Osteoblast (primary cell): ENCODE results near the gene KIAA0408. TPM values are rescaled to one million over a fixed set of nuclear protein-coding genes. Genes with fewer than 3 reads are reported as not detected.

Experiments used
- DNase-seq: peaks from one replicate; pipeline ENCODE4 v3.0.0; 2011; ENCODE audit warnings: low spot score, mixed read lengths; ENCODE audit not compliant: insufficient read length; ENCODE audit errors: missing footprints
- H2AFZ ChIP-seq: 2 replicates; pipeline ENCODE4 v1.6.0; 2011; ENCODE audit warnings: mild to moderate bottlenecking, low read length
- H3K27ac ChIP-seq: 2 replicates; pipeline ENCODE4 v1.5.1; 2011; ENCODE audit warnings: mild to moderate bottlenecking, low read depth, low read length, moderate library complexity
- H3K27me3 ChIP-seq: 2 replicates; pipeline ENCODE4 v1.6.0; 2012; ENCODE audit warnings: mild to moderate bottlenecking, control low read depth, inconsistent platforms, low read length, moderate library complexity; ENCODE audit not compliant: insufficient read depth
- H3K36me3 ChIP-seq: 2 replicates; pipeline ENCODE4 v1.5.1; 2011; ENCODE audit warnings: mild to moderate bottlenecking, low read length, control low read depth, moderate library complexity; ENCODE audit not compliant: insufficient read depth
- H3K4me1 ChIP-seq: 2 replicates; pipeline ENCODE4 v1.5.1; 2011; ENCODE audit warnings: mild to moderate bottlenecking, low read length, control low read depth, moderate library complexity; ENCODE audit not compliant: insufficient read depth
- H3K4me2 ChIP-seq: 2 replicates; pipeline ENCODE4 v1.6.0; 2011; ENCODE audit warnings: mild to moderate bottlenecking, low read length; ENCODE audit not compliant: insufficient read depth
- H3K4me3 ChIP-seq: fragments of 200-600 bp; sonication (generic); 3 replicates; pipeline ENCODE4 v1.5.1; 2012; ENCODE audit warnings: mild to moderate bottlenecking, low read length, inconsistent platforms; ENCODE audit not compliant: insufficient read depth
- H3K79me2 ChIP-seq: 2 replicates; pipeline ENCODE4 v1.6.0; 2012; ENCODE audit warnings: mild to moderate bottlenecking, low read length, control low read depth, inconsistent platforms; ENCODE audit not compliant: insufficient read depth
- H3K9me3 ChIP-seq: 2 replicates; pipeline ENCODE4 v1.5.1; 2011; ENCODE audit warnings: low read depth, low read length, control low read depth
- H4K20me1 ChIP-seq: 2 replicates; pipeline ENCODE4 v1.6.0; 2012; ENCODE audit warnings: mild to moderate bottlenecking, low read length, control low read depth; ENCODE audit not compliant: insufficient read depth
- CTCF ChIP-seq: IDR thresholded peaks from 2 replicates; pipeline ENCODE4 v1.5.1; 2011; ENCODE audit warnings: mild to moderate bottlenecking, low read depth, low read length, moderate library complexity; ENCODE audit errors: extremely low read depth
- total RNA-seq: library from RNA; depleted of rRNA; stranded (reverse); fragments of >200 nt; gene quantifications from 2 replicates; pipeline ENCODE4 v1.2.3, GENCODE V29; 2012

The KIAA0408 gene
- total RNA-seq, 1 donor, result 2.5 TPM

GRCh38 chr6:127496471-127496870 is 37.3 kb upstream of the KIAA0408 start:
- Histone ChIP-seq H2AFZ (no peak overlapping the region), H3K79me2 (no peaks in the 10 kb centered on the region), H3K27ac (no peak overlapping the region), H3K4me2 (no peak overlapping the region), H4K20me1 (no peaks in the 10 kb centered on the region), H3K4me1 (no peaks in the 10 kb centered on the region), H3K4me3 (no peak overlapping the region), H3K9me3 (no peaks in the 10 kb centered on the region), H3K36me3 (no peaks in the 10 kb centered on the region), H3K27me3 (no peaks in the 10 kb centered on the region)
- DNase-seq, result no peak
- TF ChIP-seq CTCF, result peak; percentile 20

- no peak for TF ChIP-seq CTCF
Measured at GRCh38 chr6:127494240-127494767, 35.1 kb upstream of the KIAA0408 start.

GRCh38 chr6:127489248-127489647 is 30.1 kb upstream of the KIAA0408 start:
- no peak for DNase-seq
- no peak overlapping the region for H3K27ac ChIP-seq
- no peaks in the 10 kb centered on the region for H3K9me3 ChIP-seq
- no peaks in the 10 kb centered on the region for H3K36me3 ChIP-seq
- no peak overlapping the region for H2AFZ ChIP-seq
- H3K4me1 ChIP-seq, result peaks cover 12% of the 10 kb centered on the region
- no peak for TF ChIP-seq CTCF
- no peaks in the 10 kb centered on the region for H3K79me2 ChIP-seq
- H4K20me1 ChIP-seq, result no peaks in the 10 kb centered on the region
- H3K4me3 ChIP-seq, result no peak overlapping the region
- no peak overlapping the region for H3K4me2 ChIP-seq
- no peaks in the 10 kb centered on the region for H3K27me3 ChIP-seq

More at GRCh38 chr6:127494240-127494767, 35.1 kb upstream of the KIAA0408 start:
- H4K20me1 ChIP-seq, result no peaks in the 10 kb centered on the region
- H3K27ac ChIP-seq, result no peak overlapping the region
- no peak for DNase-seq
- no peaks in the 10 kb centered on the region for H3K27me3 ChIP-seq
- H3K4me1 ChIP-seq, result no peaks in the 10 kb centered on the region
- H3K9me3 ChIP-seq, result no peaks in the 10 kb centered on the region
- no peak overlapping the region for H3K4me3 ChIP-seq
- no peak overlapping the region for H2AFZ ChIP-seq
- no peak overlapping the region for H3K4me2 ChIP-seq
- H3K36me3 ChIP-seq, result no peaks in the 10 kb centered on the region
- no peaks in the 10 kb centered on the region for H3K79me2 ChIP-seq

GRCh38 chr6:127486934-127487333 is 27.7 kb upstream of the KIAA0408 start:
- Histone ChIP-seq H3K4me2 (no peak overlapping the region), H4K20me1 (no peaks in the 10 kb centered on the region), H3K9me3 (no peaks in the 10 kb centered on the region), H2AFZ (no peak overlapping the region), H3K27ac (no peak overlapping the region), H3K79me2 (no peaks in the 10 kb centered on the region), H3K27me3 (no peaks in the 10 kb centered on the region), H3K4me3 (no peak overlapping the region), H3K36me3 (no peaks in the 10 kb centered on the region), H3K4me1 (peaks cover 32% of the 10 kb centered on the region)
- TF ChIP-seq CTCF, result no peak
- DNase-seq, result no peak
